ENCODE measurements around the gene FHL5. TPM values are rescaled to one million over a fixed set of nuclear protein-coding genes. Genes with fewer than 3 reads are reported as not detected.
"Not testable (repeated sequence)": the region's sequence is repeated elsewhere in the genome, so short reads cannot be mapped to it uniquely, and the experiment has no call there.

FHL5 gene
- total RNA-seq, 1 donor from 2014 or later = not detected

GRCh38 chr6:96626759-96627364, 63.9 kb downstream of the FHL5 start:
- Histone ChIP-seq H3K4me3 (no peak overlapping the region), H3K9me3 (ENCODE audit: low read depth) (no peaks in the 10 kb centered on the region), H3K27ac (no peak overlapping the region), H3K4me2 (no peak overlapping the region), H3K9ac (no peak overlapping the region), H3K36me3 (no peaks in the 10 kb centered on the region), H4K20me1 (ENCODE audit: low read depth) (no peaks in the 10 kb centered on the region), H3F3A (ENCODE audit: low read depth) (no peaks in the 10 kb centered on the region), H3K27me3 (no peaks in the 10 kb centered on the region), H3K79me2 (ENCODE audit: low read depth) (no peaks in the 10 kb centered on the region), H3K4me1 (no peaks in the 10 kb centered on the region), H2AFZ (replicated peaks) (no peak overlapping the region)
- no peaks in the 10 kb centered on the region for H3K36me3 Mint-ChIP-seq
- H3K4me3 Mint-ChIP-seq = no peak overlapping the region
- DNase-seq (ENCODE audit: low spot score) = peak; percentile 28
- H3K27ac Mint-ChIP-seq = no peak overlapping the region
- H3K4me1 Mint-ChIP-seq = no peaks in the 10 kb centered on the region
- TF ChIP-seq CTCF (IDR thresholded peaks at IDR 0.05) (peak; percentile 55), EZH2phosphoT487 (IDR thresholded peaks at IDR 0.05) (no peak), EZH2 (IDR thresholded peaks at IDR 0.05) (no peak)
- H3K9me3 Mint-ChIP-seq = no peaks in the 10 kb centered on the region
- H3K27me3 Mint-ChIP-seq (ENCODE audit: insufficient read depth, low read depth) = no peaks in the 10 kb centered on the region

DNA sequence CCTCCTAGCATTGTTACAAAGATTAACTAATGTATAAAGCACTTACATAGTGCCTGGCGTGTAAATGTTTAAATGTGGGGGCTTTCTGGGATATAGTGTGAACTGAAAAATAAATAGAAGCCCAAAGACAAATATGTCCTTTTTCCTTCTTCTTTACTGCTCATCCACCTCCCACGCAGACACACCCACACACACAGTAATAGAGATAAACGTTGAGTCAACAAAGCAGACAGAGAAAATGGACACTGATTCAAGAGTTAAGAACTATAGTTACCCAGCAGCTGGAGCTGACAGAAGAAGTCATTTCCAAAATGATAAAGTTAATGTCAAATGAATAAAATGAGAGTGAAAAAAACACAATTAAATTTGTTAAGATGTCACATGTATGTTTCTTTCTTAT, 68.3 kb downstream of the FHL5 start:
- Mint-ChIP-seq H3K36me3 (no peaks in the 10 kb centered on the region), H3K4me1 (peaks cover 3% of the 10 kb centered on the region), H3K27ac (no peak overlapping the region), H3K27me3 (ENCODE audit: insufficient read depth, low read depth) (no peaks in the 10 kb centered on the region), H3K9me3 (no peaks in the 10 kb centered on the region), H3K4me3 (no peak overlapping the region)
- no peak overlapping the region for H2AFZ ChIP-seq (replicated peaks)
- no peaks in the 10 kb centered on the region for H3F3A ChIP-seq (ENCODE audit: low read depth)
- no peaks in the 10 kb centered on the region for H3K36me3 ChIP-seq
- DNase-seq (ENCODE audit: low spot score) = no peak
- H3K4me1 ChIP-seq = peaks cover 13% of the 10 kb centered on the region
- no peak overlapping the region for H3K9ac ChIP-seq
- no peak overlapping the region for H3K4me3 ChIP-seq
- no peak overlapping the region for H3K27ac ChIP-seq
- no peaks in the 10 kb centered on the region for H3K9me3 ChIP-seq (ENCODE audit: low read depth)
- TF ChIP-seq CTCF (IDR thresholded peaks at IDR 0.05) (no peak), EZH2phosphoT487 (IDR thresholded peaks at IDR 0.05) (no peak), EZH2 (IDR thresholded peaks at IDR 0.05) (no peak)
- H4K20me1 ChIP-seq (ENCODE audit: low read depth) = no peaks in the 10 kb centered on the region
- no peaks in the 10 kb centered on the region for H3K27me3 ChIP-seq
- H3K4me2 ChIP-seq = no peak overlapping the region
- no peaks in the 10 kb centered on the region for H3K79me2 ChIP-seq (ENCODE audit: low read depth)

DNA sequence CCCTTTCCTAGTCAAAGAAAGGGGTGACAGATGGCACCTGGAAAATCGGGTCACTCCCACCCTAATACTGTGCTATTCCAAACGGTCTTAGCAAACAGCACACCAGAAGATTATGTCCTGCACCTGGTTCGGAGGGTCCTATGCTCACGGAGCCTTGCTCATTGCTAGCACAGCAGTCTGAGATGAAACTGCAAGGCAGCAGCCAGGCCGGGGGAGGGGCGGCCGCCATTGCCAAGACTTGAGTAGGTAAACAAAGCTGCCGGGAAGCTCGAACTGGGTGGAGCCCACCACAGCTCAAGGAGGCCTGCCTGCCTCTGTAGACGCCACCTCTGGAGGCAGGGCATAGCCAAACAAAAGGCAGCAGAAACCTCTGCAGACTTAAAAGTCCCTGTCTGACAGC, 75.1 kb downstream of the FHL5 start:
- not testable (repeated sequence) for H3K27me3 ChIP-seq; H4K20me1 ChIP-seq (ENCODE audit: low read depth); H3K4me1 Mint-ChIP-seq; H3F3A ChIP-seq (ENCODE audit: low read depth); H3K4me3 ChIP-seq; H3K9ac ChIP-seq; H3K9me3 Mint-ChIP-seq; H3K27ac ChIP-seq; H3K4me3 Mint-ChIP-seq; H3K27me3 Mint-ChIP-seq (ENCODE audit: insufficient read depth, low read depth); H3K79me2 ChIP-seq (ENCODE audit: low read depth); H2AFZ ChIP-seq (replicated peaks); H3K36me3 ChIP-seq; H3K27ac Mint-ChIP-seq; H3K9me3 ChIP-seq (ENCODE audit: low read depth); H3K36me3 Mint-ChIP-seq; H3K4me2 ChIP-seq
- H3K4me1 ChIP-seq = peaks cover 13% of the 10 kb centered on the region
- peak; percentile 25 for DNase-seq (ENCODE audit: low spot score)

DNA sequence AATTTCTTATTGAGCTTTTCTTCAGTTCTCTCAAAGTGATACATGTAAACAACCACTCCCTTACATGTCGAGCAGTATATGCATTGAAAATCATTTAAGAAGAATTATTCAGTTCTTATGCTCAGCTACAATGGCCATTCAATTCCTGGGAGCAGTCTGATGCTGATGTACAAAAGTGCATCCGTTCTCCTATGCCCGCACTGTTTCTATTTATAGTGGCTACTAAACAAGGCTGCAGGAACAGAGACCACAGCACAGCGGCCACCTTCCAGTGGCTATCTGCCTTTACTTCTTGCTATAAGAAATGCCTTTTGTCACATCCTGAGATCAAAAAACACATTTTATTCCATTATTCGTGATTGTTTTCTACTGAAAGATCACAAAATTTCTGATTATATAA, 82.2 kb downstream of the FHL5 start:
- TF ChIP-seq EZH2 (IDR thresholded peaks at IDR 0.05) = no peak
- Histone ChIP-seq H3K9me3 (ENCODE audit: low read depth) (no peaks in the 10 kb centered on the region), H3K4me3 (no peak overlapping the region), H3K27ac (no peak overlapping the region), H3F3A (ENCODE audit: low read depth) (no peaks in the 10 kb centered on the region), H3K4me2 (no peak overlapping the region), H4K20me1 (ENCODE audit: low read depth) (no peaks in the 10 kb centered on the region), H3K79me2 (ENCODE audit: low read depth) (no peaks in the 10 kb centered on the region), H3K27me3 (no peaks in the 10 kb centered on the region), H3K4me1 (no peaks in the 10 kb centered on the region), H3K36me3 (no peaks in the 10 kb centered on the region), H3K9ac (no peak overlapping the region), H2AFZ (replicated peaks) (no peak overlapping the region)
- no peak overlapping the region for H3K27ac Mint-ChIP-seq
- H3K36me3 Mint-ChIP-seq = no peaks in the 10 kb centered on the region
- no peaks in the 10 kb centered on the region for H3K9me3 Mint-ChIP-seq
- no peak overlapping the region for H3K4me3 Mint-ChIP-seq
- no peak for DNase-seq (ENCODE audit: low spot score)
- H3K27me3 Mint-ChIP-seq (ENCODE audit: insufficient read depth, low read depth) = no peaks in the 10 kb centered on the region
- no peaks in the 10 kb centered on the region for H3K4me1 Mint-ChIP-seq
